Tibial artery (tissue), 4 donors: Measurements from ENCODE around the gene KIFC3.
"Not testable (repeated sequence)": the region's sequence is repeated elsewhere in the genome, so short reads cannot be mapped to it uniquely, and the experiment has no call there.

Source experiments
- DNase-seq, 2 donors: peaks; one replicate each; pipeline ENCODE4 v3.0.0-alpha.2; 2019
- H3K27ac ChIP-seq, 2 donors: fragments of 200-600 bp; sonication (generic) in 1 of 2; 1 replicate in 1 of 2; 2 replicates in 1 of 2; pipeline ENCODE4 v1.5.1; 2018 to 2019; ENCODE audit warnings: mild to moderate bottlenecking in 1 of 2
- H3K27me3 ChIP-seq, 2 donors: fragments of 200-600 bp; sonication (generic) in 1 of 2; one replicate each; pipeline versions ENCODE4 v1.5.1 to v1.6.0; 2016 to 2019
- H3K36me3 ChIP-seq, 3 donors: fragments of 200-600 bp; sonication (generic) in 2 of 3; one replicate each; pipeline ENCODE4 v1.5.1; 2016 to 2019; ENCODE audit warnings: mild to moderate bottlenecking in 2 of 3
- H3K4me1 ChIP-seq, 4 donors: fragments of 200-600 bp; sonication (generic) in 2 of 4; 1 replicate in 3 of 4; 2 replicates in 1 of 4; pipeline ENCODE4 v1.5.1; 2016 to 2019
- H3K4me3 ChIP-seq, 2 donors: fragments of 200-600 bp; sonication (generic) in 1 of 2; 1 replicate in 1 of 2; 2 replicates in 1 of 2; pipeline ENCODE4 v1.5.1; 2018 to 2019; ENCODE audit warnings: mild to moderate bottlenecking in 2 of 2
- H3K9me3 ChIP-seq, 3 donors: fragments of 200-600 bp; sonication (generic) in 1 of 3; one replicate each; pipeline ENCODE4 v1.5.1; 2016 to 2019
- CTCF ChIP-seq, 2 experiments: fragments of 200-600 bp in 1 of 2; fragments of 450-650 bp in 1 of 2; IDR thresholded peaks; one replicate each; pipeline ENCODE4 v1.5.1; 2017 to 2019; ENCODE audit warnings: antibody characterized with exemption in 2 of 2, mild to moderate bottlenecking in 1 of 2, moderate library complexity in 1 of 2
- intact Hi-C: fragments of 100-400 bp; cut with DNase I; formaldehyde crosslinking; loops from one replicate; pipeline ENCODE4 v1.15.0; 2023; ENCODE audit warnings: low total_unique reads

KIFC3 gene

GRCh38 chr16:57747996-57748395 is 54.3 kb downstream of the KIFC3 start:
- no peak for DNase-seq
- Histone ChIP-seq H3K27ac (no peak overlapping the region), H3K9me3 (no peaks in the 10 kb centered on the region), H3K4me1 (no peaks in the 10 kb centered on the region), H3K27me3 (no peaks in the 10 kb centered on the region), H3K4me3 (no peak overlapping the region), H3K36me3 (peaks cover 4 to 74% (median 40%) of the 10 kb centered on the region in 3 donors)
- intact Hi-C loops = no loop called here
- TF ChIP-seq CTCF (IDR thresholded peaks at IDR 0.05) = no peak

GRCh38 chr16:57747496-57747895 is 54.8 kb downstream of the KIFC3 start:
- intact Hi-C loops = no loop called here
- no peaks in the 10 kb centered on the region for H3K27me3 ChIP-seq
- no peak overlapping the region for H3K4me3 ChIP-seq
- no peaks in the 10 kb centered on the region for H3K4me1 ChIP-seq
- H3K36me3 ChIP-seq = peaks cover 4 to 69% (median 35%) of the 10 kb centered on the region in 3 donors
- TF ChIP-seq CTCF (IDR thresholded peaks at IDR 0.05) = no peak
- no peaks in the 10 kb centered on the region for H3K9me3 ChIP-seq
- no peak for DNase-seq
- no peak overlapping the region for H3K27ac ChIP-seq

DNA sequence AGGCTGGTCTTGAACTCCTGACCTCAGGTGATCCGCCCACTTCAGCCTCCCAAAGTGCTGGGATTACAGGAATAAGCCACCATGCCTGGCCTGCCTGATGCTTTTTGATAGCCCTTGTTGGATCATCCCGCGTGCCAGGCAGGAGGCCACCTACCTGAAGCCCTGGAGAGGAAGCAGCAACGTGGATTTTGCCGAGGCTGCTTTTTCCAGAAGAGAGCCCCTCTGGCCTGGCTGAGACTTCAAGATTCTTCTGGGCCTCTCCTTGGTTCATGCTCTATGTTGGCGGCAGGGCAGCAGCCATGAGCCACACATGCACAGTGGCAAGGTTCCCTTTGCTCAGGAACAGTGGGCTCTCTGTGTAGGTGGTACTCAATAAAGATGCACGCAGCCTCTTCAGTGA is 55.2 kb downstream of the KIFC3 start:
- H3K4me1 ChIP-seq = no peaks in the 10 kb centered on the region
- intact Hi-C loops = no loop called here
- H3K27me3 ChIP-seq = no peaks in the 10 kb centered on the region
- H3K27ac ChIP-seq = no peak overlapping the region
- no peak overlapping the region for H3K4me3 ChIP-seq
- no peaks in the 10 kb centered on the region for H3K9me3 ChIP-seq
- peaks cover 4 to 65% (median 37%) of the 10 kb centered on the region in 3 donors for H3K36me3 ChIP-seq
- no peak for DNase-seq
- TF ChIP-seq CTCF (IDR thresholded peaks at IDR 0.05) = no peak

DNA sequence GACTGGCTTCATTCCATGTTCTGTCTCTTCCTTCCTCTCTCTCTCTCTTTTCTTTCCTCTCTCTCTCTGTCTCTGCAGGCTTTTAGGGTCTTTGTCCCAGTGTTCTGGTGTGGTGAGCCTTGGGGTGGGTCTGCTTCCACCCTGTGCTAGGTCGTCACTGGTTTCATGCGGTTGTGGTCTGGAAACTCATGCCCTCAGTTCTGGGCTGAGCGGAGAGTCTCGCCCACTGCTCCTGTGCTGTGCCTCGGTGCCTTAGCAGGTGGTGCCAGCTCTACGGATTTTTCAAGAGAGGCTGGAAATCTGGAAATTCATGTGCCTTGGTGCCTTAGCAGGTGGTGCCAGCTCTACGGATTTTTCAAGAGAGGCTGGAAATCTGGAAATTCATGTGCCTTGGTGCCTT is 56.0 kb downstream of the KIFC3 start:
- peaks cover 3 to 65% (median 31%) of the 10 kb centered on the region in 3 donors for H3K36me3 ChIP-seq
- DNase-seq, intact Hi-C loops: not testable (repeated sequence)

GRCh38 chr16:57745768-57746167 is 56.5 kb downstream of the KIFC3 start:
- H3K4me1 ChIP-seq = peaks cover 0 to under 1% (median 0%) of the 10 kb centered on the region in 4 donors
- TF ChIP-seq CTCF (IDR thresholded peaks at IDR 0.05) = no peak
- H3K9me3 ChIP-seq = no peaks in the 10 kb centered on the region
- intact Hi-C loops = no loop called here
- peaks cover 0 to 60% (median 26%) of the 10 kb centered on the region in 3 donors for H3K36me3 ChIP-seq
- DNase-seq = no peak
- no peak overlapping the region for H3K4me3 ChIP-seq
- no peak overlapping the region for H3K27ac ChIP-seq
- H3K27me3 ChIP-seq = no peaks in the 10 kb centered on the region

More for the DNA sequence above, 56.0 kb downstream of the KIFC3 start:
- H3K9me3 ChIP-seq, H3K27ac ChIP-seq, H3K4me1 ChIP-seq, H3K4me3 ChIP-seq, H3K27me3 ChIP-seq: not testable (repeated sequence)

- no peak for DNase-seq
- Histone ChIP-seq H3K4me1 (peaks cover 0 to 10% (median 0%) of the 10 kb centered on the region in 4 donors), H3K27me3 (no peaks in the 10 kb centered on the region), H3K36me3 (peaks cover 0 to 58% (median 24%) of the 10 kb centered on the region in 3 donors), H3K27ac (no peak overlapping the region), H3K9me3 (no peaks in the 10 kb centered on the region), H3K4me3 (no peak overlapping the region)
- no peak for TF ChIP-seq CTCF (IDR thresholded peaks at IDR 0.05)
- intact Hi-C loops = no loop called here
Observed at GRCh38 chr16:57744642-57744903, 57.7 kb downstream of the KIFC3 start.
